GM12892 (cell line): ENCODE data around the gene ECHS1.

Experiments used
- POLR2A ChIP-seq: IDR thresholded peaks from 2 replicates; pipeline ENCODE4 v1.6.1; 2011; ENCODE audit warnings: low read depth, low read length, control low read depth
- TAF1 ChIP-seq: IDR thresholded peaks from 2 replicates; pipeline ENCODE4 v1.6.1; 2011; ENCODE audit warnings: low read depth, mild to moderate bottlenecking, control low read depth, low read length, borderline replicate concordance

DNA sequence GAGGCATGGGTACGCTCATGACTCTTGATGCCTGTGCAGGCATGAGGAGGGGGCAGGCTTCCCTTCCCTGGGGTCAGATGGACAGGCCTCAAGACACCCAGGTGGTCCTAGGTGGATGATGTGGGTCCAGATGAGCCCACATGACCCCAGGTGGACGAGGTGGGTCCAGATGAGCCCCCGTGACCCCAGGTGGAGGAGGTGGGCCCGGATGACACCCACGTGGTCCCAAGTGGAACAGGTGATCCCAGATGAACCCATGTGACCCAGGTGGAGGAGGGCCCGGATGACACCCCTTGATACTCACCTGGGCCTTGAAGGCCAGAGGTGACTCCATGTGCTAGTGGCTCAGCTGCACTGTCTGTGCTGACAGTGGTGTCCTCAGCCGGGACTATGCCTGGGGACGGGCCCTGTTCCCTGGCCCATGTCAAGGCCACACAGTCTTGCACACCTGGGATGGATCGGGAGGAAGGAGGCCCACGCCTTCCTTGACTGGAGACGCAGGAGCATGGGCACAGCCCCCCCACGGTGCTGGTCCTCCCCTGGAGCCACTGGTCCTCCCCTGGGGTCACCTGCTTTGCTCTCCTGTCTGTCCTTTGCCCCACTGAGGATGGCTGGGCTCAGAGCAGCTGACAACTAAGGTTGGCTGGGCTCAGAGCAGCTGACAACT is 22.7 kb downstream of the ECHS1 start:
- no peak for TF ChIP-seq POLR2A
- no peak for TF ChIP-seq TAF1
